HT-29 (cell line): ENCODE results near the gene RASA4. TPM values are rescaled to one million over a fixed set of nuclear protein-coding genes. Genes with fewer than 3 reads are reported as not detected.
"Not testable (repeated sequence)": the region's sequence is repeated elsewhere in the genome, so short reads cannot be mapped to it uniquely, and the experiment has no call there.

Experiments used
- DNase-seq: peaks from one replicate; pipeline ENCODE4 v3.0.0-alpha.2; 2015; ENCODE audit warnings: low spot score
- total RNA-seq: library from RNA; depleted of rRNA; stranded (reverse); fragments of >200 nt; shearing (Covaris generic); gene quantifications from 2 replicates; pipeline ENCODE4 v1.2.3, GENCODE V29; 2014; rRNA removed

The RASA4 gene
- 26.0 and 43.0 TPM in 2 replicates for total RNA-seq

DNA sequence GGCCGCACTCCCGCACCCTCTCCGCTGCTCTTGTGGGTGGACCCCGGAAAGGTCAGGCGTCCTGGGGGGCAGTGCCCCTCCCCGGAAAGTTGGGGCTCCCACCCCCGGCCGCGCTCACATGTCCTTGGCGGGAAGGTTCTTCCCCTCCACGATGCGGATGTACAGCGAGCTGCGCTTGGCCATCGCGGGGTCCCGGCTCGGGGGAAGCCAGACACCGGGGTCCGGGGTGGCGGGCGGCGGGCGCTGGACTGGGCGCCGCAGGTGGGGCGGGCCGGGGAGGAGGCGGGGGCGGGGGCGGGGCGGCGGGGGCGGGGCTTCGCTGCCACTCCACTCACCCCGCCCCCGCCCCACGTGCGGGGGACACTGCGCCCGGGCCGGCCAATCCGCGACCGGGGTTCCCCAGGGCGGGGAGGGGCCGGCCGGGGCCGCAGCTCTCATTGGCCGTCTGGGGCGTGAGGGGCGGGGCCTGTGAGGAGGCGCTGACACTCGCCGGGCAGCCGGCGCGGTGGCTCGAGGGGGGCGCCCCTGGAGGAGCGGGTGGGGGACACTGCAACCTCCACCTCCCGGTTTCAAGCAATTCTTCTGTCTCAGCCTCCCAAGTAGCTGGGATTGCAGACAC is at the start of gene RASA4:
RASA4 (minus strand) TSS at position 250 of the 619 bp plus-strand sequence; CDS start at position 183, 67 bp downstream.
- peak; percentile 1 for DNase-seq

DNA sequence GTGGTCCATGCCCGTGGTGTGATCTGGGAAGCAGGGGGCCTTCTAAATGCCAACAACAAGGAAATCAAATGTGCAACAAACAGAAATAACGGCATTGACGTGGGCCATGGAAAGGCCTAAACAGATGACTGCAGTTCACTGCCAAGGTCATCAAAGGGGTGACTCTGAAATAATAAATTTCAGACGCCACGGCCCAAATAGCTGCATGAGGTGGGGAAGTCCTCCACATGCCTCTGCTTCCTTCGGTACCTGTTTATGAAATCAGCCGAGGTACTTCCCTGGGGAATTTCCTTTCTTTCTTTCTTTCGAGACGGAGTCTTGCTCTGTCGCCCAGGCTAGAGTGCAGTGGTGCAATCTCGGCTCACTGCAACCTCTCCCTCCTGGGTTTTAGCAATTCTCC is 48.2 kb upstream of the RASA4 start:
- not testable (repeated sequence) for DNase-seq

DNA sequence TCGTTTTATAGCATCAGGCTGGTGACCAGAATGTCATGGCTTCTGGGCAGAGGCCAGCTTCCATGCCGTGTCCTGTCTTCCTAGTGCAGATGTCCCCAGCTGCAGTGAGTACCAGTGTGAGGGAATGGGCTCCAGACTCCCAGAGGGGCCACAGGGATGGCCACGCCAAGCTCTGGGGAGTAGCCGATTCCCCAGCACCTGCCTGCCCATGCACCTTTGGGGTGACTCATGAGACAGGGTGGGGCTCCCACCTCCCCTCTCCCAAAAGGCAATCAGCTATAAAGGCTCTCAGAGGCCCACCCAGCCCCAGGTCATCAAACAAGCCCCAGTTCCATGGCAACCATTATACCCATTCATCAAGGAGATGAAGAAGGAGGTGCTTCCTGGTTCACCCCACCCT is 33.4 kb upstream of the RASA4 start, which contains the start of gene SPDYE2B:
SPDYE2B (plus strand) TSS at position 396 of the 400 bp plus-strand sequence. CDS start 2,030 bp downstream, outside the sequence.
- not testable (repeated sequence) for DNase-seq

DNA sequence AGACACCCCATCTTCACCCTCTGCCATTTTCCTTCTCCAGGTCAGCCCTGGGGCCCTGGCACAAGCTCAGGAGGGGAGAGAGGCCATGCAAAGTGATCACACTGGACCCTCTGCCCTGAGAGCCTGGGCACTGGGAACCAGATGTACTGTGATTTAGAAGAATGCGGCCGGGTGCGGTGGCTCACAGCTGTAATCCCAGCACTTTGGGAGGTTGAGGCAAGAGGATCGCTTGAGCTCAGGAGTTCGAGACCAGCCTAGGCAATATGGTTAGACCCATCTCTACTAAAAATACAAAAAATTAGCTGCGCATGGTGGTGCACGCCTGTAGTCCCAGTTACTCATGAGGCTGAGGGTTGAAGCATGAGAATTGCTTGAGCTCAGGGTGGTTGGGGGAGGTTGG is 31.3 kb upstream of the RASA4 start:
- DNase-seq: not testable (repeated sequence)

DNA sequence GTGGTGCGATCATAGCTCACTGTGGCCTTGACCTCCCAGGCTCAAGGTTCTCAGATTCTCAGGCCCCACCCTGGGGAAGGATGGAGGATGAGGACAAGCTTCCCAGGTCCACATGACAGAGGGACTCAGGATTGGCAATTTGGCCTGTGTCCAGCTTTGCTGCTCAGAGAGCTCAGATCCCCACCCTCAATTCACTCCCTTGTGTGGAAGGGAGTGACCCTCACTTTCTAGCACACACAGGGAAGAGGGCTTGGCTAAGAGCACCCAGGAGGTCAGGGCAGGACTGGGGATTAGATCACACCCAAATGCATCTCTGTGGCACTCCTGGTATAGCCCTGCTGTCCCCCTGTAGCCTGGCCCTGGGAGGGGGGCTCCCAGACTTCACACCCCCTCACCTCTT is 26.8 kb upstream of the RASA4 start:
- DNase-seq: not testable (repeated sequence)

DNA sequence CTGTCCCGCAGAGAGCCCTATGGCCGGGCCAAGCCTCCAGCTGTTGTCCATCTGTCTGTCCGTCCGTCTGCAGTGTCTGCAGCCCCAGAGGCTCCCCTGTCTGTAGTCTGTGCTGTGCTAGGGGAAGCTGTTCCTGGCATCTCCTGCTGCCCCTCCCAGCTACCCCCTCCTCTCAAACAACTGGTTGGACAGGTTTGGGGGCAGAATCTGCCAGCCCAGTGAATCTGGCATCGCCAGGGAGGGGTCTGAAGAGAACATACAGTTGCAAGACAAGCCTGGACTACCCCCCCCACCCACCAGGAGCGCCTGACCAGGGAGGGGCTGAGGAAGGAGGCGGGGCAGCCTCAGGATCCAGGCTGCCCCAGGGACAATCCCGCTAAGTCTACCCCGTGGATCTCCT is 26.1 kb upstream of the RASA4 start, which contains the start of gene UPK3BL1:
UPK3BL1 (minus strand) TSS at position 101 of the 400 bp plus-strand sequence; CDS start at position 51, 50 bp downstream.
- DNase-seq: not testable (repeated sequence)

DNA sequence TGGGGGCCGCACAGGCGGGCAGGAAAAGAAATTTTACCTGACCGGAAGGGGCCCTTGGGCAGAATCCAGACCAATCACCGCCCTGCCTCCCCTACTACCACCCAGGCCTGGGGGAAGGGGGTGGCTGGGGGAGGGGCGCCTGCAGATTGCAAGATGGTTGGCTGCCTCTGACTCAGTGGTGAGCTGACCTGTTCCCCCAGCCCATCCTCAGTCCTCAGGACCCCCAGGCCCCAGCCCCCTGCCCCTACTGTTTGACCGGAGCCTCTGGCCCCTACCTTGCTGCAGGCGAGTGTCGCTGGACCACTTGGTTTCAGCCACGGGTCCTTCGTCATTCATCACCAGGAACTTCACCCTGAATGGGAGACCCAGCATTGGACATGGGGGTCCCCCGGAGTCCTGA is 22.3 kb upstream of the RASA4 start:
- DNase-seq: not testable (repeated sequence)

DNA sequence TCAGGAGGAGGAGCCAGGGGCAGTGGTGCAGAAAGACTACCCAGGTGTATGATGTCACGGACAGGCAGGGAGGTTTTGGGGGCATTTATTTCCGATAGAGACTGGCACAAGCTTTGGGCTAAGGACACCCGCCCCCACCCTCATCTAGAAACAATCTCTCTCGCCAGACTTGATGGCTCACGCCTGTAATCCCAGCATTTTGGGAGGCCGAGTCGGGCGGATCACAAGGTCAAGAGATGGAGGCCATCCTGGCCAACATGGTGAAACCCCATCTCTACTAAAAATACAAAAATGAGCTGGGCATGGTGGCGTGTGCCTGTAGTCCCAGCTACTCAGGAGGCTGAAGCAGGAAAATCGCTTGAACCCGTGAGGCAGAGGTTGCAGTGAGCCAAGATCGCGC is 20.4 kb upstream of the RASA4 start:
- not testable (repeated sequence) for DNase-seq

DNA sequence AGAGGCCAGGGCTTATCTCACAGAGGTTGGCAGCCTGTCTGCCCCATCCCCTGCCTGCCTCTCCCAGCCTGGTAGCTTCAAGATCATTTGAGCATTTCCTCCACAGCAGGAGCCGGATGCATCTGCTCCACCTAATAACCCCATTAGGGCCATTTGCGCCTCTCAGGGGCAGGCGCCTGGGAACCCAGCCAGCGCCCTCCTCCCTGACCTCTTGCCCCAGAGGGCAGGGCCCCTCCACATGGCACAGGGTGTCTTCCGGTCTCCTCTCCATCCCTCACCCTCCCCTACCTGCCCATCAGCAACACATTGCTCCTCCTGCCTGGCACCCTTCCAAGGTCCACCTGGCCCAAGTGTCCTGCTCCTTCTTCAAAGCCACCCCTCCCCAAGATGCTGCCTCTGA is 18.8 kb upstream of the RASA4 start:
- not testable (repeated sequence) for DNase-seq

DNA sequence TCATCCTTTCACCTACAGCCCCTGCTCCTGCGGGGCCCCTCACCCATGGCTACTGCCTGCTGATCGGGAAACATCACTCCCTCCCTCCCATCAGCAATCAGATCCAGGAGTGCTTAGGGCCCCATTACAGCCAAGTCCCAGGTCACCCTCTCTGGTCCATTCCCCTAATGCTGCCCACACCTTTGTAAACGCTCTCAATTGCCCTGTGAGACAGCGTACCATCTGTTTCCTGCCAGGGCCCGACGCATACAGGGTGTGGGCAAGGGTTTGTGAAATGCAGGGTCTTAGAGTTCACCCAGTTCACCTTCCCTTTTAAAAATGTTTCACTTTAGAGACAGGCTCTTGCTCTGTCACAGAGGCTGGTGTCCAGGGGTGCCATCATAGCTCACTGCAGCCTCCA is 17.7 kb upstream of the RASA4 start:
- not testable (repeated sequence) for DNase-seq

DNA sequence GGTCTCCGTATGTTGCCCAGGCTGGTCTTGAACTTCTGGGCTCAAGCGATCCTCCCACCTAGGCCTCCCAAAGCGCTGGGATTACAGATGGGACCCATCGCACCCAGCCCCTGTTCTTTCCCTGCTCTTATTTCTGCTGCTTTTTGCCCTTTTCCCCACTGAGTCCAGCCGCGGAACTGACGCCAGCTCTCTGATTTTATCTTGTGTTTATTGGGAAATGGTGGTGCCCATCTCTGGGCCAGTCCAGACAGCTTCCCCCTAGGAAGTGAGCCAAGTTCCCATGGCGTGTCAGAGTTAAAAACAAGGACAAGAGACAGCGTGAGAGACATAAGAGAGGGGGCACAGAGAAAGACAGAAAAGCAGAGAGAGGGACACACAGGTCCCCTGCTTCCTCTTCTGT is 14.1 kb upstream of the RASA4 start:
- not testable (repeated sequence) for DNase-seq

DNA sequence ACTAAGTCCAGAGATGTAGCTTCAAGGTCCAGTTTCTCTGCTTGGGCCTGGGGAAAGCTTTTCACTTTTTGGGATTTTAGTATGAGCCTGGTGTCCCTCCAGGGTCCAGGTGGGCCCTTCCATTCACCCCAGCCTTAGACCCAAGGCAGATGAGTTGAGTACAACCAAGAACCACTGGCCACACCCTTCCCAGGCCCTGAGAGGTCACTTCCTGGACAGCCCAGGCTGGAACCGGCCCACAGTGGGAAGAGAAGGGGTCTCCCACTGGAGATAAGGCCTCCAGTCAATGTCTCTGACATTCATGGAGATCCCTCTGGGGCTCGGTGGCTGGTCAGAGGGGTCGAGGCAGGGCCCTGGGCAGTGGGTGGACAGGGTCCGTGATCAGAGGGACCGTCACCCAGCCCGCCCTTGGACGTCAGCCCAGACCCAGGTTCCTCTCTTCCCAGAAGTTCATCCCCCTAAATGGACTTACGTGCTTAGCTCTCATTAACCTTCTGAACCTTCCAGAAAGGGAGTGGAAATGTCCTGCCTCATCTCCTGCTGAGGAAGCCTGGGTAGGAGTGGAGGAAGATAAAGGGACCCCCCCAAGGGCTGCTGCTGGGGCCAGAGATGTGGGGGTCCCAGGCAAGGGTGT is 10.8 kb upstream of the RASA4 start:
- DNase-seq: not testable (repeated sequence)

DNA sequence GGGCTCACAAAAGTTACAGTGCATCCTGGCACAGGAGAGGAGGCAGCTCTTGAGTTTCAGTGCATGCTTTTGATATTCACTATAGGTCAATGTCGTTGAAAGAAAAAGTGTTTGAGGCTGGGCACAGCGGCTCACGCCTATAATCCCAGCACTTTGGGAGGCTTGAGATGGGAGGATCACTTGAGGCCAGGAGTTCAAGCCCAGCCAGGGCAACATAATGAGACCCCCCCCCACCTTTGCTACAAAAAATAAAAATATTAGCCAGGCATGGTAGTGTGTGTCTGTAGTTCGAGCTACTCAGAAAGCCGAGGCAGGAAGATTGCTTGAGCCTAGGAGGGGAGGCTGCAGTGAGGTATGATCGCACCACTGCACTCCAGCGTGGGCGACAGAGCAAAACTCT is 1.6 kb upstream of the RASA4 start:
- not testable (repeated sequence) for DNase-seq

DNA sequence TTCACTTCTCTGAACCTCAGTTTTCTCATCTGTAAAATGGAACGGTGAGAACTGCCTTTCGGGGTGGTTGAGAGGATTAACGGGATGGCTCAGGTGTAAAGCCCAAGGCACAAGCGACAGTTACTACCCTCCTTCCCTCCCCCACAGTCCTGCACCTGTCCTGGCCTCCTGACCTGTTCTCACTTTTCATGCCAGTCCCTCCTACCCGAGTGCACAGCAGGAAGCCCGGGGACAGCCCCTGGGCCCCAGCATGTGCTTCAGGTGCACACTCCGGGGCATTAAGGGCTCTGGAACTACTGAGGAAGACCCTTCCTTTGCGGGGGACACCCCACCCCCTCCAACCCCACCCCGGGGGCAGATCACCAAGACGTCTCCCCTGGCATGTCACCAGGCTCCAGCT is 626 bp downstream of the RASA4 start:
- not testable (repeated sequence) for DNase-seq

DNA sequence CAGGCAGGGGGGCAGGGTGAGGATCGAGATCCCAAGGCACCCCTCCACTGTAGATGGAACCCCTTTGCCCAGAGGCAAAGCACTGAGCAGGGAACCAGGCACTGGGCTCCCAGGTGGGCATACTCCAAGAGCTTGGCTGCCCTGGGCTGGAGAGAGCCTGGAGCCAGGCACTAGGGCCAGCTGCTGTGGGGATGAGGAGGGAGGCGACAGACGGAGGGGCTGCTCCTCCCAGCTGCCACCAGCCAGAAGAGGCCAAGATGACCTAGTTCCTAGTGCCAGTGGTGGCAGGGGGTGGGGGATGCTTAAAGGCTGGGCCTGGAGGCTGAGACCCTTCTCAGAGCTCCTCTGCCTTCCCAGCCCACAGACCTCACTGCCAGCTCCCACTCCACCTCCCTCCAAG is 1.7 kb downstream of the RASA4 start:
- not testable (repeated sequence) for DNase-seq

DNA sequence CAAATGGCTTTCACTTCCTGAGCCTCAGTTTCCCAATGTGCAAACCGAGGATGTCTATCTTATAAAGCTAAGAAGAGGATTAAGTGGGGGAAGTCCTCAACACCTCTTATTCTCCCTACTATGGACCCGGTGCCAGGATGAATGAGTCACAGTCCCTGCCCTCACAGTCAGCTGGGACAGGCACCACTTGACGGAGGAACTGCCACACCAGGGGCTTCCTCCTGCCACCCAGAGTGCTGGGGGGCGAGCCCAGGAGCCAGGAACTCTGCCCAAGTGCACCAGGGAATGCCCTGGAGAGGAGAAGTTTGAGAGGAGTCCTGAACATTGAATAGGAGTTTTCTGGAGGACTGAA is 2.2 kb downstream of the RASA4 start:
- not testable (repeated sequence) for DNase-seq

DNA sequence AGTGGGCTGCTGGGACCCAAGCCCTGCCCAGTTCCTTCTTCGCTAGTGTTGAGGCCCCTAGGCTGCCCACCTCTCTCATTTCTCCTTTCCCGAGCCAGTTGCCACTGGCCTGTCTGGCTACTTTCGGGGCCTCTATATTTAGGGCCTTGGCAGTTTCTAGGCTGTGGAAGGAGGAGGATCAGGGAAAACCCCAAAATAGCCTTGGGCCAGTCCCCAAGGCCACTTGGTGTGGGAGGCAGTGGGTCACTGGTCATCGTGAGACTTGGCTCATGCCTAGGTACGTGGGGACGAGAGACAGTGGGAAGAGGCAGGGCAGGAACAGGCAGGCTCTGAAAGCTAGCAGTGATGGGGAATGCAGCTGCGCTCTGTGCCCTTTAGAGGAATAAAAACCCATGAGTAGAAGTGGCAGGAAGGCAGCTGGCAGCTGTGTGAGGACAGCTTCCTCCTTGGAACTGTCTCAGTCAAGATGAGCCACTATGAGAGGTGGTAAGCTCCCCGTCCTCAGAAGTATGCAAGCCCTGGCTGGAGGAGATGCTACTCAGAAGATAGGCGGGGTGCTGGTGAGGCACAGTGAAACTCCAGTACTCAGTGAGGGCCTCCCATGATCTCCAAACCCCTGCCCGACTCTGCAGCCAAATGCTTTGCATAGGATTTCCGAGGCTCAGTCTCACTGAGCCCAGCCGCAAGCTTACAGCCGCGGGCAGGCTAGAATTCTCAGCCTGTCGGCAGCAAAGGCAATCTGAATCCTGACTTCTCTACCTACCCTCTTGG is 2.8 kb downstream of the RASA4 start:
- not testable (repeated sequence) for DNase-seq

DNA sequence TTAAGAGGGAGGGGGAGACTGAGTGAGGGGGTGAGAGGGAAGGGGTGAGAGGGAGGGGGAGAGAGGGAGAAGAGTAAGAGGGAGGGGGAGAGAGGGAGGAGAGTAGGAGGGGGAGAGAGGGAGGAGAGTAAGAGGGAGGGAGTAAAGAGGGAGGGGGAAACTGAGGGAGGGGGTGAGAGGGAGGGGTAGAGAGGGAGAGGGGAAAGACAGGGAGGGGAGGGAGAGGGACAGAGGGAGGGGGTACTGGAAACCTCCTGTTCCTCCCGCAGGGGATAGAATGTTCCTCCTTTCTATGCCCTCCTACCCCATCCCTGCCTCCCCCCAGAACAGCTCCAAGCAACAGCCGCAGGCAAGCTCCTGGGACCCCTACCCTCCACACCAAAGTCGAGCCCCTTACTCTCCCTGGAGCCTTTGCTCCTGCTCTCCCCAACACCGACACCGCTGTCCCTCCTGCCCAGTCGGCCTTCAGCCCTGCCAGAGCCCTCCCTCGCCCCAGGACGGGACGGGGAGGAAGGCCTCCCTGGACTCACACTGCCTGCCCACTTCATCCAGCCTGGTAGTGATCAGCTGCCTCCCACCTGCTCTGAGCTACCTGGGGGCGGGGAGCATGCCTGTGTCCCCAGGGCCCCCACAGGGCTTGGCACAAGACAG is 4.8 kb downstream of the RASA4 start:
- peak; percentile 1 for DNase-seq

DNA sequence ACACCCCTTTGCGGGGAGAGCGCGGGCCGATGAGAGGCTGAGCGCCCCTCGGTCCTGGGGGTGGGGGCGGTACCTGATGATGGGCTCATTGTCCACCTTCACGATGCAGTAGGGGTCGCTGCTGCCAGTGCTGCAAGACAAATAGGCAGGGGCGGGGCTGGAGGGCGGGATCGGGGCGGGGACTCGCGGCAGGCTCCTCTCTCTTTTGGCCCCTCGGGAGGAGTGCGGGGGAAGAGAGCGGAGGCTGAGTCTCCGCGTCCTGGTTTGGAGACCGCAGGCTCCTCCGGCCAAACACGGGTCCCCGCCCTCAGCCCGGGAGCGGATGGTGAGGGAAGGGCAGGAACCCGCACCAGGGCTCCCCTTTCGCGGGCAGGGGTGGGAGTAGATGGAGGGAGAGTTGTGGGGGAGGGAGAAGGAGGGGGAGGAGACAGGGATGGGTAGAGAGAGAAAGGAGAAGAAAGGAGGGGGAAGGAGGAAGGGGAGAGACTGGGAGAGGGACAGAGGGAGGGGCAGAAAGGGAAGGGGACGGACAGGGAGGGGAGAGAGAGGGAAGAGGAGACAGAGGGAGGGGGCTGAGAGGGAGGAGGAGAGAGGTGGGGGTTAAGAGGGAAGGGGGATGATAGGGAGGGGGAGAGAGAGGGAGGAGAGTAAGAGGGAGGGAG is 5.4 kb downstream of the RASA4 start:
- DNase-seq: not testable (repeated sequence)

DNA sequence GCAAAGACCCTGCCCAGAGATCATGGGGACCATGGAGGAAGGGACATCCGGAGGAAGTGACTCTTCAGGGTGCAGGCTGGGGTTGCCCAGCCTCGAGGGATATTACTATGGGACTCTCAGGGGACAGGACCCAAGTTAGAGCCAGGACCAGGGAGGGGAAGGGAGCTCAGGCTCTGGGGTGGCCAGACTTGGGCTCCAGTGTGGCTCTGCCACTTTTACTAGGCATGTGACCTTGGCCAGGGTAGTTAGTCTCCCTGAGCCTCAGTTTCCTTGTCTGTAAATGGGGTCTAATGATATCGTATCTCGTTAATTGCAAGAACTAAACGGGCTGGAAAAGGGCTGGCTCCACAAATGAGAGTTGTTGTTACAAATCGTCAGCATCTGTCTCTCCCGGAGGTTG is 6.1 kb downstream of the RASA4 start:
- DNase-seq: not testable (repeated sequence)

DNA sequence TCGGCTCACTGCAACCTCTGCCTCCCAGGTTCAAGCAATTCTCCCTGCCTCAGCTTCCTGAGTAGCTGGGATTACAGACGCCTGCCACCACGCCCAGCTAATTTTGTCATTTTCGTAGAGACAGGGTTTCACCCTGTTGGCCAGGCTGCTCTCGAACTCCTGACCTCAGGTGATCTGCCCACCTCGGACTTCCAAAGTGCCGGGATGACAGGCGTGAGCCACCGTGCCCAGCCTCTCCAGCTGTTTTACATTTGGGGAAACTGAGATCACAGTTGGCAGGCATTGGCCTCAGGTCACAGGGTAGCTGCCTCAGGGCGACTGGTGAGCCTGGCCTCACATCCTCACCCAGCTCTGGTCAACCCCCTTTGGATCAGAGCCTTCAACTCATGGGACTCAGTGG is 6.8 kb downstream of the RASA4 start:
- DNase-seq: not testable (repeated sequence)
